ENCODE data around the gene PPP6R3. TPM values are rescaled to one million over a fixed set of nuclear protein-coding genes. Genes with fewer than 3 reads are reported as not detected.

PPP6R3 gene
- total and polyA plus RNA-seq, 2 of the 13 experiments (the other 11 are each of a cell fraction or from before 2014, with no cell fraction given) = 41.2 to 83.4 TPM

- DNase-seq (ENCODE audit: low spot score) (no peak), FAIRE-seq (no peak), ATAC-seq (no peak)
- no peak overlapping the region for H3K4me3 ChIP-seq (replicated peaks in 1 of 3; ENCODE audit: insufficient read depth in 1 of 3, low read depth in 2 of 3, low read length in 3 of 3)
- H3K9ac ChIP-seq (ENCODE audit: insufficient read depth, low read depth, low read length) = no peak overlapping the region
- no peaks in the 10 kb centered on the region for H3K79me2 ChIP-seq (ENCODE audit: insufficient read depth, low read length)
- no TSS peak for BruUV-seq (replicated peaks)
- POLR2A ChIA-PET = no interaction called here
- no peaks in the 10 kb centered on the region for H4K20me1 ChIP-seq (ENCODE audit: insufficient read depth, low read length)
- no peaks in the 10 kb centered on the region for H3K4me1 ChIP-seq (ENCODE audit: insufficient read depth, low read length)
- in situ Hi-C loops (cut with HindIII; ENCODE audit: extremely low pct_ligation_motif_present, low pct_unique_long_range_greater_than_20kb) = no loop called here
- WGBS (ENCODE audit: low lambda C conversion rate) = 98% methylated on average over 3 of the region's 3 CpGs
- H3K27me3 ChIP-seq (ENCODE audit: control insufficient read depth in 1 of 2, insufficient read depth in 2 of 2, low read length in 2 of 2) = no peaks in the 10 kb centered on the region
- H3K27ac ChIP-seq (ENCODE audit: extremely low read length, insufficient read depth, low read length) = no peak overlapping the region
- intact Hi-C loops (cut with micrococcal nuclease; ENCODE audit: unreplicated experiment) = no loop called here
- no peak overlapping the region for H3K4me2 ChIP-seq (ENCODE audit: low read depth, low read length)
- no peak for TF ChIP-seq RORA (CRISPR knock-in tag; IDR thresholded peaks at IDR 0.05)
- TF ChIP-seq EEA1 (CRISPR knock-in tag; IDR thresholded peaks at IDR 0.05; ENCODE audit: borderline replicate concordance) = no peak
- no peak for TF ChIP-seq ZFP37 (CRISPR knock-in tag; IDR thresholded peaks at IDR 0.05; ENCODE audit: borderline replicate concordance)
- no peak for TF ChIP-seq ARID2 (CRISPR knock-in tag; IDR thresholded peaks at IDR 0.05; ENCODE audit: borderline replicate concordance)
- no peak for TF ChIP-seq ZNF362 (CRISPR knock-in tag; IDR thresholded peaks at IDR 0.05; ENCODE audit: borderline replicate concordance)
- no peak overlapping the region for H2AFZ ChIP-seq (ENCODE audit: low read length)
- H3K9me3 ChIP-seq (ENCODE audit: low read length) = no peaks in the 10 kb centered on the region
- H3K36me3 ChIP-seq (replicated peaks in 1 of 2; ENCODE audit: control insufficient read depth in 1 of 2, insufficient read depth in 2 of 2, low read length in 2 of 2) = peaks cover 31 to 88% of the 10 kb centered on the region in 2 experiments
- CTCF ChIA-PET (ENCODE audit: low intra/inter-chr PET ratio, low total read pairs) = no interaction called here
Observed at GRCh38 chr11:68581901-68582300, 121.3 kb downstream of the PPP6R3 start.

GRCh38 chr11:68582416-68583040 lies 122.0 kb downstream of the PPP6R3 start:
- ChIA-PET CTCF (ENCODE audit: low intra/inter-chr PET ratio, low total read pairs) (no interaction called here), POLR2A (no interaction called here)
- no peaks in the 10 kb centered on the region for H3K79me2 ChIP-seq (ENCODE audit: insufficient read depth, low read length)
- no peak overlapping the region for H3K4me3 ChIP-seq (replicated peaks in 1 of 3; ENCODE audit: insufficient read depth in 1 of 3, low read depth in 2 of 3, low read length in 3 of 3)
- no peaks in the 10 kb centered on the region for H3K9me3 ChIP-seq (ENCODE audit: low read length)
- H3K9ac ChIP-seq (ENCODE audit: insufficient read depth, low read depth, low read length) = no peak overlapping the region
- 96% methylated on average over 8 of the region's 8 CpGs for WGBS (ENCODE audit: low lambda C conversion rate)
- no peak for FAIRE-seq
- no peaks in the 10 kb centered on the region for H3K27me3 ChIP-seq (ENCODE audit: control insufficient read depth in 1 of 2, insufficient read depth in 2 of 2, low read length in 2 of 2)
- no peak for DNase-seq (ENCODE audit: low spot score)
- ATAC-seq = no peak
- H3K4me2 ChIP-seq (ENCODE audit: low read depth, low read length) = no peak overlapping the region
- H3K4me1 ChIP-seq (ENCODE audit: insufficient read depth, low read length) = no peaks in the 10 kb centered on the region
- H4K20me1 ChIP-seq (ENCODE audit: insufficient read depth, low read length) = no peaks in the 10 kb centered on the region
- TF ChIP-seq FOXA1 (IDR thresholded peaks at IDR 0.05) (no peak), FOXA1 (CRISPR knock-in tag; IDR thresholded peaks at IDR 0.05) (no peak), MEF2D (CRISPR knock-in tag; IDR thresholded peaks at IDR 0.05) (no peak), PHF20 (CRISPR knock-in tag; IDR thresholded peaks at IDR 0.05) (no peak), ZNF605 (CRISPR knock-in tag; IDR thresholded peaks at IDR 0.05) (no peak), ZSCAN20 (CRISPR knock-in tag; IDR thresholded peaks at IDR 0.05; ENCODE audit: borderline replicate concordance) (no peak), ZNF451 (CRISPR knock-in tag; IDR thresholded peaks at IDR 0.05) (no peak)
- in situ Hi-C loops (cut with HindIII; ENCODE audit: extremely low pct_ligation_motif_present, low pct_unique_long_range_greater_than_20kb) (no loop called here), intact Hi-C loops (cut with micrococcal nuclease; ENCODE audit: unreplicated experiment) (no loop called here)
- BruUV-seq (replicated peaks) = no TSS peak
- peaks cover 30 to 83% of the 10 kb centered on the region in 2 experiments for H3K36me3 ChIP-seq (replicated peaks in 1 of 2; ENCODE audit: control insufficient read depth in 1 of 2, insufficient read depth in 2 of 2, low read length in 2 of 2)
- H3K27ac ChIP-seq (ENCODE audit: extremely low read length, insufficient read depth, low read length) = no peak overlapping the region
- no peak overlapping the region for H2AFZ ChIP-seq (ENCODE audit: low read length)
